Pulmonary artery endothelial cell (primary cell): Measurements from ENCODE around the gene MCU. TPM values are rescaled to one million over a fixed set of nuclear protein-coding genes. Genes with fewer than 3 reads are reported as not detected.
"Not testable (repeated sequence)": the region's sequence is repeated elsewhere in the genome, so short reads cannot be mapped to it uniquely, and the experiment has no call there.

Experiments used
- DNase-seq: peaks from one replicate; pipeline ENCODE4 v3.0.0-alpha.2; 2011; ENCODE audit warnings: low read depth, low spot score
- total RNA-seq: library from RNA; depleted of rRNA; stranded (reverse); fragments of >200 nt; gene quantifications from 2 replicates; pipeline ENCODE4 v1.2.3, GENCODE V29; 2014

MCU gene
- total RNA-seq, 1 donor from 2014 or later, result 22.4 TPM

DNA sequence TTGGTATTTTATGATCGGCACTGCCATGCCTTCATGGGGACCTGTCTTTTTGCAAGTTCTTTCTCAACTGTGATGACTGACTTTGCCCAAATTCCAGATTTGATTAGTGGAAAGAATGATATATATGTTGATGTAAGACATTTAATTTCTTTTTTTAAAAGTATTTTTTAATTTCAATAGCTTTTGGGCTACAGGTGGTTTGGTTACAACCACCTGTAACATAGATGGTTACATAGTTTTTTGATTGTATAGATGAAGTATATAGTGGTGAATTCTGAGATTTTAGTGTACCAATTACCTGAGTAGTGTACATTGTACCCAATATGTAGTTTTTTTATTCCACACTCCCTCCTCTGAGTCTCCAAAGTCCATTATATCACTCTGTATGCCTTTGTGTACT, 69.6 kb downstream of the MCU start:
- DNase-seq, result no peak

DNA sequence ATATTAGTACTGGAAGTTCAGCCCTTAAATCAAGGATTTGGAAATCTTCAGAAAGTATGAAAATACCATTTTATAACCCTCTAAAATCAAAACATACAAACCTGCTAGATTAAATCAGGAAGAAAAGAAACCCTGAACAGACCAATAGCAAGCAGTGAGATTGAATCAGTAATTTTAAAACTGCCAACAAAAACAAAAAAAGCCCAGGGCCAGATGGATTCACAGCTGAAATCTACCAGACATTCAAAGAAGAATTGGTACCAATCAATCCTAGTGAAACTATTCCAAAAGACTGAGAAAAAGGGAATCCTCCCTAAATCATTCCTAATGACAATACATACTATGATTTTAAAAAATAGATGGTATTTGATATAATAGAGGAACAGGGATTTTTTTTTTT, 70.1 kb downstream of the MCU start:
- no peak for DNase-seq

DNA sequence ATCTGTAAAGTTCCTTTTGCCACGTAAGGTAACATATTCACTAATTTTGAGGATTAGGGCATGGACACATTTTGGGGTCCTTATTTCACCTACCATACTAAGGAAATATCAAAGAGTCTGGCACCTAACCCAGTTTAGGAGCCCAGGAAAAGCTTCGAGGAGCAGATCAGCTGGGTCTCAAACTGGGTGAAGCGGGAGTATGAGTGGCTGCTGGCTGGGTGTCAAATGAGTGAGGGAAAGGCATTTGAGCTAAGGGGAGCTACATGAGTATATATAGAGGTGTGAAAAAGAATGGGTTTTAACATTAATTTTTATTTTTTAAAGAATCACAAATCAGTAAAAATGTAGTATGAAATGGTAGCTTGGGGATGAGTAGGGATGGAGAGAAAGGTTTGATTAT, 71.3 kb downstream of the MCU start:
- DNase-seq, result no peak

DNA sequence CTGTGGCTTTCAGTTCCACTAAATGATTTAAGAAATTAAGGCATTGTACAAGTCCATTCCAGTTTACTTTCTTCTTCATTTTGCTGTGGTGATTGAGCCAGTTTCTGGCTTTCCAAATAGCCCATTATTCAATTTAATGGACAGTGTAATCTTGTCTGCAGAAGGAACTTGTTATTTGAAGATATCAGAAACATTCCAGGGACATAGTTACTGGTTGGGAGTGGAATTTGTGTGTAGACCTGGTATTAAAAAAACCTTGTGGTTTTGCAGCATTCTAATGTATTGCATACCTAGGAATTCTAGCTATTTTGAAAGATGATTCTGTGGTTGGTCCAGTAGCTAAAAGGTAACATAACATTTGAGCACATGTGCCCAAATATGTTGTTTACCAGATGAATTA, 72.2 kb downstream of the MCU start:
- DNase-seq, result no peak

- no peak for DNase-seq
Observed at GRCh38 chr10:72765051-72765745, 73.3 kb downstream of the MCU start.

- not testable (repeated sequence) for DNase-seq
Observed at GRCh38 chr10:72771195-72771594, 79.3 kb downstream of the MCU start.

- no peak for DNase-seq
Observed at GRCh38 chr10:72772031-72772430, 80.1 kb downstream of the MCU start.

DNA sequence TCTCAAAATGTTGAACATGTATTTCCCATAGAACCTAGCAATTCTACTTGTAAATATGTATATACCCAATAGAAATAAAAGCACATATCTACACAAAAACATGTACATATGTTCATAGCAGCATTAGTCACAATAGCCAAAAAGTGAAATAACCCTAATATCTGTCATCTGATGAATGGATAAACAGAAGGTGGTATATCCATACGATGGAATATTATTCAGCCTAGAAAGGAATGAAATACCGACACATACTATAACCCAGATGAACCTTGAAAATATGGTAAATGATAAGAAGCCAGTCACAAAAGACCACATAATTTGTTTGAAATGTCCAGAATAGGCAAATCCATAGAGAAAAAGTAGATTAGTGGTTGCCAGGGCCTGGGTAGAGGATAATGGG, 87.9 kb downstream of the MCU start:
- DNase-seq, result no peak

DNA sequence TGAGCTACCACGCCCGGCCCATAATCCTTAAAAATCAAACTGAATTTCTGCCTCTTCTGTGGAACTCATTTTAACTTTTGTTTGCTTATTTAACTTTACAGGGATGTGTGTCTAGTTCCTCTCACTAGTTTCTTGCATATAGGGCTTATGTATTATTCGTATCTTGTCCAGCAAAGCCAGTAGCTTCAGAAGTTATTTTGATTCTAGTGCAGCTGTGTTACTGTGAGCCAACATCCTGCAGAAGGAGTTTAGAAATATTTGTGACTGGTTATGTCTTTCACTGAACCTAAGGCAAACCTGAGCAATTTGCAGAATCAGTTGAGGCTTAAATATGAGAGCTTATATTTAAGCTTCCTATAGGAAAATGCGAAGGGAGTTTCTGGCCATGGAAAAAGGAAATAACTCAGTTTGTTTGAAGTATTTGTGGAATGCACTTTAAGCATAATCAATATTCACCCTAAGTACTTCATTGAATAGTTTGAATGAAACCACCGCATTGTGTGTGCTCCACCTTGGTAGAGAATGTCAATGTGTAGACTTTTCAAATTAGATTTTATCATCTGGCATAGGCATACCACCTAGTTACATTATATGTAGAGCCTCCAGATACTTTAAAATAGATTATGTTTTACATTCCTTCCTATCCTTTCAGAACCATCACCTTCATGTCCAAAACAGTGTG, 90.8 kb downstream of the MCU start:
- DNase-seq, result no peak

GRCh38 chr10:72783410-72783833, 91.5 kb downstream of the MCU start:
- no peak for DNase-seq

GRCh38 chr10:72784551-72785351, 92.8 kb downstream of the MCU start:
- no peak for DNase-seq

- no peak for DNase-seq
Observed at GRCh38 chr10:72785409-72785808, 93.5 kb downstream of the MCU start.

DNA sequence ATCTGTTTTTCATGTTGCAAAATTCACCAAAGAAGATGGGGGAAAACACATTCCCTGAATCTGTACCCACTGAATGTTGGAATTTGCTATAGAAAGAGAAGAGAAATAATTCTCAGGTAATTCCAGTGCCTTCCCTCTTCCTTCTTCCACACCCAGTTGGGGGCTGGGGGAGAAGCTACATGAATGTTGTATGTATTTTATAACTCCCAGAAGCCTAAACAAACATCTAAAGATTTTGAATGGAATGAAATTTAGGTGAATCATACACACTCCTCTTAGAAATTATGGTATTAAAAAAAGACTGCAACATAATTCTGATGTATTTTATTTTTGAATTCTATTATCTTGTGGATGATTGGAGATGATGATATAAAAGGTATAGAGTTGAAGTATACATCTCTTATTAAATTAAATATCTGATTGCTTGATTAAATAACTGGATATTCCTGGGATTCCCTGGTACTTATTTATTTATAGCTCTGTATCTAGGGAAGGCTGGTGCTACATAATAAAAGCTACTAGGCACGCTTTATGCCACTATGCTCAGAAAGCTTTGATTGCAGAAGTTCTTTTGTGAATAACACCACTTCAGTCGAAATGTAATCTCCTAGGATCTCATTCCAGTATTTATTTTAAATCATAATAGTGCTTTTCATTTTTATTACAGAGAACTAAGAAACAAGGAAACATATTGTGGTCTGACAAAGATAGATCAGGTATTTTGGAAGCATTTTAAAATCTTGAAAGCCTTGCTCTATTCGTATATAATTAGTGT, 98.5 kb downstream of the MCU start:
- no peak for DNase-seq

DNA sequence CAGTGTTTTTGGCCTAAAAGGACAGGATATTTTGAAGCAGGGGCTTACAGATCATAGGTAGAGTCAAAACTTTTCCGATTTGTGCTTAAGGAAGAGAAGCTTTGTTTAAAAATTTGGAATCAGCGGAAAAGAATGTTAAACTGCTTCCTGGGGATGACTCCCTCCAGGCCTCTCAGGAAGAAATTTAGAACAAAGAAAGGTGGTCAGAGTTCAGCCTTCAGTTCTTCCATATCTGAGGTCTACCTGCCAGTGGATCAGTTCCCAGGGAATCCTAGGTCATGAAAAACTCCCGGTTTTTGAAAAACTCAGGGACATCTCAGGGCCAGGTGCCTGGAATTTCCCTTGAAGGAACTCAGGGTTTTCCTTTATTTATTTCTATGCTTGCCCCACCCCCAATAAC, 100.3 kb downstream of the MCU start:
- no peak for DNase-seq

DNA sequence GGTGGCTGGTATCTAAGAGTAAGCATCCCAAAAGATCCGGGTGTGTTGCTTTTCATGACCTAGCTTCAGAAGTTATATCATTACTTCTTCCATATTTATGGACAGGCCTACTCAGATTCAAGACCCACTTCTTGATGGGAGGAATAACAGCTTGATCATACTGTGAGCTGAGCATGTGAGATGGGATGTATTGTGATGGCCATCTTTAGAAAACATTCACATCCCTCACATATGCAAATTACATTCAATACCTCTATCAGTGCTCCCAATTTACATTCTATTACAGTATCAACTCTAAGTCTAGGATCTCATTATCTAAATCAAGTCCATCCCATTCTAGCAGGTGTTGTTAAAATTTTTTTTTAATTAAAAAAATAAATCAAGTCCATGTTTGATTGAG, 101.8 kb downstream of the MCU start:
- no peak for DNase-seq

DNA sequence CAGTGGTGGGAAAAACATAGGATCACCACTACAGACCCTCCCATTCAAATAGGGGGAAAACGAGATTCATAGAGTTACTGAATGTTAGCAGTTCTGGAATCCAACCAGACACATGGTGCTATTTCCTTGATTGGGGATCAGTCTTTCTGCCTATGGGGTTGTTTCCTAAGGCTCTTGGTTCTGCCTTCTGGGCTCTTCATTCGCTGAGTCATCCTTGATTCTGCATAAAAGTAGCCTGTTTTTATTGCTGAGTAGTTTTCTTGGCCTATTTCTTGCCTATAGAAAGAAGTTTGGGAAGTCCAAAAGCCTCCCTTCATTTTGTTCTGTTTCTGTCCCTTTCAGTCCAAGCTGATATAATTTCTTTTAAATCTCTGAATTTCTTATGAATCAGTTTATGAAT, 102.3 kb downstream of the MCU start:
- no peak for DNase-seq

DNA sequence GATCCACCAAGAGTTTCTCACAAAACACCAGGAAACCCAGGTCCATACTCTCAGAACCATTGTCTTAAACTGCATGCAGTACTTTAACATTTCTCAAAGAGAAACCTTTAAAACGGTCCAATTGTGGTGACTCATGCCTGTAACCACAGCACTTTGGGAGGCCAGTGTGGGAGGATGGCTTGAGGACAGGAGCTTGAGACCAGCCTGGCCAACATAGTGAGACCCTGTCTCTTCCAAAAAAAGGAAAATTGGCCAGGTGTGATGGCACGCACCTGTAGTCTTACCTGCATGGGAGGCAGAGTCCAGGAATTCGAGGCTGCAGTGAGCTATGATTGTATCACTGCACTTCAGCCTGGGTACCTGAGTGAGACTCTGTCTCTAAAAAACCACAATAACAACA, 104.1 kb downstream of the MCU start:
- no peak for DNase-seq

DNA sequence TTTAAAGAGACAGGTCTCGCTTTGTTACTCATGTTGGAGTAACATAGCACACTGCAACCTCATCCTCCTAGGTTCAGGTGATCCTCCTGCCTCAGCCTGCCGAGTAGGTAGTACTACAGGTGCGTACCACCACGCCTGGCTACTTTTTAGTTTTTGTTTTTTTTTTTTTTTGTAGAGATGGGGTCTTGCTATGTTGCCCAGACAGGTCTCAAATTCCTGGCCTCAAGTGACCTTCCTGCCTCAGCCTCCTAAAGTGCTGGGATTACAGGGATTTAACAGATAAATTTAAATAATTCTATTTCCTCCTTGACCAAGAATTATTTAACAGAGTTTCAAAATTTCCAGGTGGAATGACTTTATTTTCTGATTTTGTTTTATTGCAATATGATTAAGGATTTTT, 104.6 kb downstream of the MCU start:
- DNase-seq, result no peak

GRCh38 chr10:72800000-72800740, 108.2 kb downstream of the MCU start:
- peak; percentile 59 for DNase-seq

DNA sequence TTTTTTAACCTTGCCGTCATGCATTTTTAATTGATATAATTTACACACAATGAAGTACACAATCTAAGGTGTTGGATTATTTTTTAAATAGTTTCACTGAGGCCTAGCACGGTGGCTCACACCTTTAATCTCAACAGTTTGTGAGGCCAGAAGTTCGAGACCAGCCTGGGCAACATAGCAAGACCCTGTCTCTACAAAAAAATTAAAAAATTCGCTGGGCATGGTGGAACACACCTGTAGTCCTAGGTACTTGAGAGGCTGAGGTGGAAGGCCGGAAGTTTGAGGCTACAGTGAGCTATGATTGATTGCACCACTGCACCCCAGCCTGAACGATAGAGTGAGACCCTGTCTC, 108.8 kb downstream of the MCU start:
- no peak for DNase-seq

- no peak for DNase-seq
Observed at GRCh38 chr10:72801263-72801868, 109.4 kb downstream of the MCU start.
